Liver (tissue), 3 donors: ENCODE data around the gene FMN1.

Experiments
- EGR1 ChIP-seq, 2 donors: IDR thresholded peaks; 2 replicates each; pipeline ENCODE4 v1.6.1; 2016 to 2018; ENCODE audit warnings: antibody characterized with exemption in 2 of 2, low read depth in 2 of 2
- GABPA ChIP-seq, 2 donors: IDR thresholded peaks in 1 of 2; conservative IDR thresholded peaks in 1 of 2; 2 replicates each; pipeline ENCODE4 v1.6.1; 2016; ENCODE audit warnings: antibody characterized with exemption in 2 of 2, mild to moderate bottlenecking in 1 of 2, moderate library complexity in 1 of 2
- NR2F2 ChIP-seq: IDR thresholded peaks from 2 replicates; pipeline ENCODE4 v1.6.1; 2016; ENCODE audit warnings: antibody characterized with exemption
- RXRA ChIP-seq, 2 donors: IDR thresholded peaks; 2 replicates each; pipeline ENCODE4 v1.6.1; 2017 to 2018; ENCODE audit warnings: antibody characterized with exemption in 2 of 2, mild to moderate bottlenecking in 1 of 2
- SP1 ChIP-seq: IDR thresholded peaks from 2 replicates; pipeline ENCODE4 v1.6.1; 2018; ENCODE audit warnings: antibody characterized with exemption, mild to moderate bottlenecking
- TF ChIP-seq, protein P1 (sequence below): IDR thresholded peaks from 2 replicates; pipeline ENCODE4 v1.6.1; 2016; ENCODE audit warnings: antibody characterized with exemption
- TF ChIP-seq, protein P2 (sequence below): fragments of 150-350 bp; IDR thresholded peaks from 2 replicates; pipeline ENCODE4 v1.5.1; 2017; ENCODE audit warnings: improper control_type of control experiment, low read depth, low read length; ENCODE audit not compliant: missing input control
- TF ChIP-seq, protein P3 (sequence below): IDR thresholded peaks from 2 replicates; pipeline ENCODE4 v1.6.1; 2016; ENCODE audit warnings: antibody characterized with exemption, mild to moderate bottlenecking
- TF ChIP-seq, protein P4 (sequence below): IDR thresholded peaks from 2 replicates; pipeline ENCODE4 v1.6.1; 2016; ENCODE audit warnings: antibody characterized with exemption
- donor health status: healthy.
- donor health status: healthy.

DNA sequence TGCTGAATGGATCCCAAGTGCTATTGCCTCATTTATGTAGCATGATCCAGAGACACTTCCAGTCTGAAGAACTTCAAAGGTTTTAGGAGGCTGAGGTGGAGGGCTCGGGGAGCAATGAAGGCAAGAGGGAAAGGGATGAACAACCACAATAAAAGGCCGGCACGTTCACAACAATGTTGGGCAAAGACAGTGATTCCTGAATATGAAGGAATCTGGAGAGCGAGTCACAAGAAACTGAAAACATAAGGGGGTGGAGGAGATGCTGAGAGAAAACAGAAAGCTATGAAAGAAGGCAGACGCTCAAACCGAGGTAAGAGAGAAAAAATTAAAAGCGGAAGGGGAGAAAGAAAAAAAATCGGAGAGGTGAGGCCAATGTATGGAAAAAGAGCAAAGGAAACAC, 356.6 kb downstream of the FMN1 start:
- TF ChIP-seq, protein P1, sequence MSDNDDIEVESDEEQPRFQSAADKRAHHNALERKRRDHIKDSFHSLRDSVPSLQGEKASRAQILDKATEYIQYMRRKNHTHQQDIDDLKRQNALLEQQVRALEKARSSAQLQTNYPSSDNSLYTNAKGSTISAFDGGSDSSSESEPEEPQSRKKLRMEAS: no peak
- TF ChIP-seq EGR1 (IDR thresholded peaks at IDR 0.05; ENCODE audit: low read depth in 2 of 2): no peak
- no peak for TF ChIP-seq GABPA (IDR thresholded peaks at IDR 0.05 in 1 of 2, conservative IDR thresholded peaks at IDR 0.05 in 1 of 2)
- TF ChIP-seq, protein P2, sequence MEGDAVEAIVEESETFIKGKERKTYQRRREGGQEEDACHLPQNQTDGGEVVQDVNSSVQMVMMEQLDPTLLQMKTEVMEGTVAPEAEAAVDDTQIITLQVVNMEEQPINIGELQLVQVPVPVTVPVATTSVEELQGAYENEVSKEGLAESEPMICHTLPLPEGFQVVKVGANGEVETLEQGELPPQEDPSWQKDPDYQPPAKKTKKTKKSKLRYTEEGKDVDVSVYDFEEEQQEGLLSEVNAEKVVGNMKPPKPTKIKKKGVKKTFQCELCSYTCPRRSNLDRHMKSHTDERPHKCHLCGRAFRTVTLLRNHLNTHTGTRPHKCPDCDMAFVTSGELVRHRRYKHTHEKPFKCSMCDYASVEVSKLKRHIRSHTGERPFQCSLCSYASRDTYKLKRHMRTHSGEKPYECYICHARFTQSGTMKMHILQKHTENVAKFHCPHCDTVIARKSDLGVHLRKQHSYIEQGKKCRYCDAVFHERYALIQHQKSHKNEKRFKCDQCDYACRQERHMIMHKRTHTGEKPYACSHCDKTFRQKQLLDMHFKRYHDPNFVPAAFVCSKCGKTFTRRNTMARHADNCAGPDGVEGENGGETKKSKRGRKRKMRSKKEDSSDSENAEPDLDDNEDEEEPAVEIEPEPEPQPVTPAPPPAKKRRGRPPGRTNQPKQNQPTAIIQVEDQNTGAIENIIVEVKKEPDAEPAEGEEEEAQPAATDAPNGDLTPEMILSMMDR: no peak
- TF ChIP-seq RXRA (IDR thresholded peaks at IDR 0.05): no peak
- TF ChIP-seq, protein P3, sequence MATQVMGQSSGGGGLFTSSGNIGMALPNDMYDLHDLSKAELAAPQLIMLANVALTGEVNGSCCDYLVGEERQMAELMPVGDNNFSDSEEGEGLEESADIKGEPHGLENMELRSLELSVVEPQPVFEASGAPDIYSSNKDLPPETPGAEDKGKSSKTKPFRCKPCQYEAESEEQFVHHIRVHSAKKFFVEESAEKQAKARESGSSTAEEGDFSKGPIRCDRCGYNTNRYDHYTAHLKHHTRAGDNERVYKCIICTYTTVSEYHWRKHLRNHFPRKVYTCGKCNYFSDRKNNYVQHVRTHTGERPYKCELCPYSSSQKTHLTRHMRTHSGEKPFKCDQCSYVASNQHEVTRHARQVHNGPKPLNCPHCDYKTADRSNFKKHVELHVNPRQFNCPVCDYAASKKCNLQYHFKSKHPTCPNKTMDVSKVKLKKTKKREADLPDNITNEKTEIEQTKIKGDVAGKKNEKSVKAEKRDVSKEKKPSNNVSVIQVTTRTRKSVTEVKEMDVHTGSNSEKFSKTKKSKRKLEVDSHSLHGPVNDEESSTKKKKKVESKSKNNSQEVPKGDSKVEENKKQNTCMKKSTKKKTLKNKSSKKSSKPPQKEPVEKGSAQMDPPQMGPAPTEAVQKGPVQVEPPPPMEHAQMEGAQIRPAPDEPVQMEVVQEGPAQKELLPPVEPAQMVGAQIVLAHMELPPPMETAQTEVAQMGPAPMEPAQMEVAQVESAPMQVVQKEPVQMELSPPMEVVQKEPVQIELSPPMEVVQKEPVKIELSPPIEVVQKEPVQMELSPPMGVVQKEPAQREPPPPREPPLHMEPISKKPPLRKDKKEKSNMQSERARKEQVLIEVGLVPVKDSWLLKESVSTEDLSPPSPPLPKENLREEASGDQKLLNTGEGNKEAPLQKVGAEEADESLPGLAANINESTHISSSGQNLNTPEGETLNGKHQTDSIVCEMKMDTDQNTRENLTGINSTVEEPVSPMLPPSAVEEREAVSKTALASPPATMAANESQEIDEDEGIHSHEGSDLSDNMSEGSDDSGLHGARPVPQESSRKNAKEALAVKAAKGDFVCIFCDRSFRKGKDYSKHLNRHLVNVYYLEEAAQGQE: no peak
- no peak for TF ChIP-seq NR2F2
- TF ChIP-seq SP1: no peak
- TF ChIP-seq, protein P4, sequence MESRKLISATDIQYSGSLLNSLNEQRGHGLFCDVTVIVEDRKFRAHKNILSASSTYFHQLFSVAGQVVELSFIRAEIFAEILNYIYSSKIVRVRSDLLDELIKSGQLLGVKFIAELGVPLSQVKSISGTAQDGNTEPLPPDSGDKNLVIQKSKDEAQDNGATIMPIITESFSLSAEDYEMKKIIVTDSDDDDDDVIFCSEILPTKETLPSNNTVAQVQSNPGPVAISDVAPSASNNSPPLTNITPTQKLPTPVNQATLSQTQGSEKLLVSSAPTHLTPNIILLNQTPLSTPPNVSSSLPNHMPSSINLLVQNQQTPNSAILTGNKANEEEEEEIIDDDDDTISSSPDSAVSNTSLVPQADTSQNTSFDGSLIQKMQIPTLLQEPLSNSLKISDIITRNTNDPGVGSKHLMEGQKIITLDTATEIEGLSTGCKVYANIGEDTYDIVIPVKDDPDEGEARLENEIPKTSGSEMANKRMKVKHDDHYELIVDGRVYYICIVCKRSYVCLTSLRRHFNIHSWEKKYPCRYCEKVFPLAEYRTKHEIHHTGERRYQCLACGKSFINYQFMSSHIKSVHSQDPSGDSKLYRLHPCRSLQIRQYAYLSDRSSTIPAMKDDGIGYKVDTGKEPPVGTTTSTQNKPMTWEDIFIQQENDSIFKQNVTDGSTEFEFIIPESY: no peak
